CD4-positive, alpha-beta T cell treated with Interleukin-12 subunit alpha and Interleukin-12 subunit beta, for 1 hour (primary cell): ENCODE data around the gene OR8K5.
"Not testable (repeated sequence)": the region's sequence is repeated elsewhere in the genome, so short reads cannot be mapped to it uniquely, and the experiment has no call there.

ENCODE experiments used
- DNase-seq: peaks from one replicate; pipeline ENCODE4 v3.0.0-alpha.2; 2020

Gene OR8K5

DNA sequence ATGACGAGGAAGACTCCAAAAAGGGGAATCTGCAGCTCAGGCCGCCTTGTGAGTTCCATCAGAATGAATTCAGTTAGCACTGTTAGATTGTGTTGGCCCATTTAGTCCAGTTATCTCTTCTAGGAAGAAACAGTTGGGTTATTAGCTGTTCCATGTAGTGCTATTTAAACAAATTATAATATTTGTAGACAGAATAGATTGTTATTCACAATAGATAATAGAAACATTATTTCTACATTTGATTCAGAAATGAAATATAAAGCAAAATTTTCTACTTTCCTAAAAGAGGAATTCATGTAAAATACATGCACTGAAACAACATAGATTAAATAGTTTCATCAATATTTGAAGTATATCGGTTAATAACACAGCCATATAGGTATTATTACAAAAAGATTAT, at the start of gene OR8K5:
OR8K5 (minus strand) TSS at position 101 of the 400 bp plus-strand sequence; CDS start at position 101, 0 bp downstream.
- DNase-seq: no peak

DNA sequence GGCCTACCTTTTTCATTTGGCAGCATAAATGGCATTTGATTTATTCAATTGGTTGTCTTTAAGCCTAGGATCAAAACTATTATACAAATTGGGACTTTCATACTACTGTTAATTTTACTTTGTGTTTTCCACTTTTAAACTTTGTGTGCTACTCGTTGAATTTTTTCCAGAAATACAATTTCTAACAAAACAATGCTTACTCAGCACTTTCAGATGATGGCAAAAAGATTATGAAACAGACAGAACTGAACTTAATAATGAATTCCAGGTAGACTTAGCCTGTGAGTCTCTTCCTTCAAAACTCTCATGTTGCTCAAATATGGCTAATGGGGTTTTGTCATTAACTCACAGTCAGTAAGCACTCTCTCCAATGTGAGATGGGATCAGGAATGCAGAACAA, 47.7 kb upstream of the OR8K5 start:
- DNase-seq: no peak

- DNase-seq: no peak
Measured at GRCh38 chr11:56197367-56197766, 37.2 kb upstream of the OR8K5 start.

DNA sequence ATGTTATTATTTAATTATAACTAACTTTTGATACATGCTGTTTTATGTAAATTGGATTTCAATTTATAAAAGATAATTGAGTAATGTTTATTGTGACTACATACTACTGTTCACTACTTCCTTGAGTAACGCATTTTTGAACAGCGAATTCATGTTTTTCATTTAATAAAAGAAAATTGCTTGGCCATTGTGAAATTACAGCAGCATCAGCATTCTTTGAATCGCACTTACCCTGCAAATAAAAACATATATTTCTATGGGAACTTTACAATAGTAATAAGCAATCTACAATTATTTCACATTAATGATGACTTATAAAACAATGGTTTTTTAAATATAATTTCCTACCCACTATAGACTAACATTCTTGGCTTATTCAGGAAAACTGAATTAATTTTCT, 36.6 kb upstream of the OR8K5 start:
- DNase-seq: no peak

DNA sequence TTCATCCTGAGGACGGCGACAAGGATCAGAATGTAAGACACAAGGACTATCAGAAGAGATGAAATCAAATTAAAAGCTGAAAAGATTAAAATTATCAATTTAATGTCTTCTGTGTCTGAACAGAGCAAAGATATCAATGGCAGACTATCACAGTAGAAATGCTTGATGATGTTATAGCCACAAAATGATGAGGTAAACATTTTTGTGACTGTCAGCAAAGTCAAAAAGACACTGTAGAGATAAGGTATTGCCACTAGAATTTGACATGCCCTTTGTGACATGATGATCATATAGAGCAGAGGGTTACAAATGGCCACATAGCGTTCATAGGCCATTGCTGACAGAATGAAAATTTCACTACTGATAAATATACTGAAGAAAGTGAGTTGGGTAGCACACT, 28.5 kb upstream of the OR8K5 start:
- DNase-seq: no peak

- DNase-seq: no peak
Measured at GRCh38 chr11:56183459-56183858, 23.3 kb upstream of the OR8K5 start.

GRCh38 chr11:56176318-56176717, 16.2 kb upstream of the OR8K5 start, which contains the start of gene OR5J2:
Gene OR5J2, plus strand, starts transcription at chr11:56176618. Its CDS starts 0 bp downstream, at chr11:56176618.
- DNase-seq: no peak

- no peak for DNase-seq
Measured at GRCh38 chr11:56172256-56172830, 12.2 kb upstream of the OR8K5 start.

DNA sequence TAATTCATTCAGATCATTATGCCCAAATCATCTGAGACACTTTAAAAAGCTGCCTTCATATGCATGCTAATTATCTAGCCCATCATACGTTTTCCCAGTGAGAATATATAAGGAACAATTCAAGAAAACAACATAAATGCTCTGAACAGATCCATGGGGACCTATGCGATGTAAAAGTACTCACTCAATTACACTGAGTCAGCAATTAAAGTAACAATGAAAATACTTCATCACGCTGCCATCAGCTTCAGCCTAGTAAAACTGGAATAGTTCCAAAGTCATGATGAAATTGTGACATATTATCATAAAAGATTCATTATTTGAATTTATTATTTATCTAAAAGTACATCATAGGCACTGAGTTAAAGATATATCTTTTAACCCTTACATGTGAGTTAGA, 3.7 kb upstream of the OR8K5 start:
- DNase-seq: no peak

- no peak for DNase-seq
Measured at GRCh38 chr11:56152333-56152732, 7.8 kb downstream of the OR8K5 start.

DNA sequence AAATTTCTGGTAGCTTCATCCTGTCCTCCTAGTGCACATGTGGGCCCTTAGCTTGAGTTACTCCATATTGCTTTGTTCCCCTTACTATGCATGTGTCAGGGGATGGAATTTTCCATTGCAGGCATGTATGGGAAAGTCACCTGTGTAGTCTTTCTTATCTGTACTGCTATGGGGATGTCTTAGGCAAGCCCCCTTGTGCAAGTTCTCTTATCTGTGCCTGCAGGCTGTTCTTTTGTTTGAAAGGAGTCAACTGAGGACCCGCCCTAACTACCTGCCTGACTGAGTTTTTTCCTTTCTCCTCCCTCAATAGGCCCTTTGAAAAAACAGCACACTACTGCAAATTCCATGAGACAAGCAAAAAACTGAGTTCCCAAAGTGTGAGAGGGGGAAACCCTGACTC, 8.7 kb downstream of the OR8K5 start:
- DNase-seq: no peak

GRCh38 chr11:56143681-56144080, 16.4 kb downstream of the OR8K5 start:
- DNase-seq: not testable (repeated sequence)

DNA sequence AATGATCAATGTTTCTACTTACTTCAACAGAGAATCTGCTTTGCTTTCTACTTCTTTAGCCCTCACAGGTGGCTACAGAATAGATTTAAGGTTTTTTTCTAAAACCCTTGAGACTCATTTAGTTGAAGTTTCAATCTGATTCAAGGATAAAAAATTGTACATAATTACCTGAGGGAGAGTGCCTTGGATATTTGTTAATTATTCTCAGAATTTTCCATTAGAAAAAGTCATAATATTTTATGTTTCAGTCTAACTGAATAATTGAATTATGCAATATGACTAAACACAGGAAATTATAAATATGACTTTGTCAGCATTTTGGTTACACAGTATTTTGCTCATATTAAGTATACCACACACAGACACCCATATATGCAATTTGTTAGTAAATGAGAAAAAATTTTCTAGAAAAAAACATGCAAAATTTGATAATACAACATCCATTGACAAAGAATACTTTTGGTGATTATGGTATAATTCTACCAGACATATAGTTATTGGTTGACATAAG, 19.9 kb downstream of the OR8K5 start, which contains the start of gene OR8J3:
OR8J3 (minus strand) TSS at position 51 of the 511 bp plus-strand sequence. CDS start 2,483 bp downstream, outside the sequence.
- no peak for DNase-seq

DNA sequence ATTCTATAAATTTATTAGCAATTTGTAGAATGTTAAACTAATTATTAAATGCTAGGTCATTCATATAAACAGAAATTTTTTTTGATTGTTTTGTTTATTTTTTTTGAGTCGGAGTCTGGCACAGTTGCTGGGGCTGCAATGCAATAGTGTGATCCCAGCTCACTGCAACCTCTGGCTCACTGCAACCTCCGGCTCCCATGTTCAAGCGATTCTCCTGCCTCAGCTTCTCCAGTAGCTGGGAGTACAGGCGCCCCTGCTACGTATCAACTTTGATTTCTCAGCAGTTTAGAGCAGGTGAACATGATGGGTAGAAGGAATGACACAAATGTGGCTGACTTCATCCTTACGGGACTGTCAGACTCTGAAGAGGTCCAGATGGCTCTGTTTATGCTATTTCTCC, 38.0 kb downstream of the OR8K5 start, which contains the start of gene OR8H3:
OR8H3 (plus strand) TSS at position 301 of the 400 bp plus-strand sequence; CDS start at position 301, 0 bp downstream.
- no peak for DNase-seq
